HG03432 (cell line): Measurements from ENCODE around the gene IGF1R.

Source experiments
- ATAC-seq: cut with Tn5 transposase; IDR thresholded peaks from one replicate; pipeline ENCODE4 v1.9.1; 2021; ENCODE audit warnings: mild to moderate bottlenecking, moderate library complexity; ENCODE audit not compliant: unreplicated experiment

The IGF1R gene

DNA sequence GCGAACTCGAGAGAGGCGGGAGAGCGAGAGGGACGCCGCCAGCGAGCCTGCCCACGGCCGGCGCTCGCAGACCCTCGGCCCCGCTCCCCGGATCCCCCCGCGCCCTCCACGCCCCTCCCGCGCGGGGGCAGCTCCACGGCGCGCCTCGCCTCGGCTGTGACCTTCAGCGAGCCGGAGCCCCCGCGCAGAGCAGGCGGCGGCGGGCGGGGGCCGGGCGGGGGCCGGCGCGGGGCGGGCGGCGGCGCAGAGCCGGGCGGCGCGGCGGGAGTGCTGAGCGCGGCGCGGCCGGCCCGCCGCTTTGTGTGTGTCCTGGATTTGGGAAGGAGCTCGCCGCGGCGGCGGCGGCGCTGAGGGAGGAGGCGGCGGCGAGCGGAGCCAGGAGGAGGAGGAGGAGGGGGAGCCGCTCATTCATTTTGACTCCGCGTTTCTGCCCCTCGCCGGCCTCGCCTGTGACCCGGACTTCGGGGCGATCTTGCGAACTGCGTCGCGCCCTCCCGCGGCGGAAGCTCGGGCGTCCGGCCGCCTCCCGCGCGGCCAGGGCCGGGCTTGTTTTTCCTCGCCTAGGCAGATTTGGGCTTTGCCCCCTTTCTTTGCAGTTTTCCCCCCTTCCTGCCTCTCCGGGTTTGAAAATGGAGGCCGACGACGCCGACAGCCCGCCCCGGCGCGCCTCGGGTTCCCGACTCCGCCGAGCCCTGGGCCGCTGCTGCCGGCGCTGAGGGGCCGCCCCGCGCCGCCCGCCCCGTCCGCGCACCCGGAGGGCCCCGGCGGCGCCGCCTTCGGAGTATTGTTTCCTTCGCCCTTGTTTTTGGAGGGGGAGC is 524 bp downstream of the IGF1R start:
- ATAC-seq, result peak; percentile 29

DNA sequence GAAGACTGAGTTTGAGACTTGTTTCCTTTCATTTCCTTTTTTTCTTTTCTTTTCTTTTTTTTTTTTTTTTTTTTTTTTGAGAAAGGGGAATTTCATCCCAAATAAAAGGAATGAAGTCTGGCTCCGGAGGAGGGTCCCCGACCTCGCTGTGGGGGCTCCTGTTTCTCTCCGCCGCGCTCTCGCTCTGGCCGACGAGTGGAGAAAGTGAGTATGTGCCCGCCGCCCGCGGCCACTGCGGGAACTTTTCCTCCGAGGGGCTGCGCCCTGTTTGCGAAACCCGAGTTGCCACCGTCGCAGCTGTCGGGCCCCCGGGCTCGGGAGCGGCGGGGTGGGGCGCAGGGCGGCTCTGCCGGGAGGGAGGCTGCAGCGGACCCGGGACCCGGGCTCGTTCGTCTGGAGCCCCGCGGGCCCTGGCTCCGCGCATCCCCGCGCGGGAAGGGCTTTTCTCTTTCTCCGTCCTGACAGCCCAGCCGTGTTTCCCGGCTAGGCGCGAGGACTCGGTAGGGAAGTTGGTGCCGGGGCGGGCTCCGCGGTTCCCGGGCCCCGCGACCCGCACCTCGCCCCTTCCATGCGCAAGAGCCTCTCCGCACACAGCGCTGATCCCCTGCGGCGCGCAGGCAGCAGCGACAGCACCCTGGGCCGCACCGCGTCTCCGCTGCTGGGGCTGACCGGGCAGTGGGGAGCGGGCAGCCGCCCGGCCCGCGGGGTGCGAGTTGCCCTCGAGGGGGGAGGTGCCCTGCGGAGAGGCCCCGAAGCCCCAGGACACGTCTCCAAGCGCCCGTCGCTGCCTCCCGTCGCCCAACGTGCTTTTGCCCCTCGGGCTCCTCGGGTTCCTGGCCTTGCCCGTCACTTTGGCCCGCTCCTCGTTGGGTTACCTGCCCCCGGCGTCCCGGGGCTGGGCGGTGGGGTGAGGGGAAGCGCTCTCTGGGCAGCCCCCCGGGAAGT is 1.4 kb downstream of the IGF1R start:
- ATAC-seq, result no peak

DNA sequence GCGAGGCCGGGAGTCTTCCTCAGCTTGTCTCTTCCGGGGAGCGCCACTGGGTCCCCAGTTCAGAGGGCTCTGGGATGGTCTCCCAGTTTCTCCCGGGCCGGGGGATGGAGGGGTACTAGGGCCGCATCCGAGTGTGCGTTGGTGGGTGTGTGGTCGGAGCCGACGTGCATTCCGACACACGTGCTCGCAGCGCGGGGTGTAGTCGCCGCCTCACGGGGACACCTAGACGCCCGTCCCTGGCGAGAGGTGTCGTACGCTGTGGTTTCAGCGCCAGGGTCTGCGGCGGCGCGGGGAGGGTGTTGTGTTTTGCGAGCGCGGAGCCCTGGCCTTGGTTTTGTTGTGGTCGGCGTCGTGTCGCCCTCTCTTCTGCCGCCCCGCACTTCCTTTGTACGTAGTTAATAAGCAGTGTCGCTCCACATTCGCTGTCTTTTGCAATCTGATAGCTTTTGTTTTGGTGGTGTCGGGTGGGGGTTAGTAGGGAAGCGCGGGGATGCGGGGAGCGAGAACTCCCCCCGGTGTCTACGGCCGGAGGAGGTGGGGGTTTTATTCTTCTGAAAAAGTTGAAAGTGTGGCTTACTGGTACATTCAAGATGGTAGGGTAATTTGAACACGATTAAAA is 2.2 kb downstream of the IGF1R start:
- ATAC-seq, result no peak

DNA sequence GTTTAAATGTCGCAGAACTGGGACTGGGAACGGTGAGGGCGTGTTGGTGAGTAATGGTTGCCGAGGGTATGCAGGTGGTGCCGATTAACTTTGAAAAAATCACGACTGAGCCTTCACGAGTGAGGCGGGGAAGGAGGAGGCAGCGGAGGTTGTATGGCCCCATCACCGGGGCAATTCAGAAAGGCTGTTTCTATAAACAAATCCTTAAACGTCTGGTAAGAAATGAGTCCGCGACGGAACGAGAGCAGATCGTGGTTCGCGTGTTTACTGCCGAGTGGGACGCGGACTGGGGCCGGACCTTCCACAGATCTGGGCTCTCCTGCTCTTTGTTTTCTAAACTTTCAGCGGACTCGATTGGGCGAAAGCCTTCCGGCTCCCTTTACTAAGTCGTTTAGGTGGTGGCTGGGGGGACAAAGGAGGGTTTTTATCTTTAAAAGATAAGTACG is 2.7 kb downstream of the IGF1R start:
- no peak for ATAC-seq

DNA sequence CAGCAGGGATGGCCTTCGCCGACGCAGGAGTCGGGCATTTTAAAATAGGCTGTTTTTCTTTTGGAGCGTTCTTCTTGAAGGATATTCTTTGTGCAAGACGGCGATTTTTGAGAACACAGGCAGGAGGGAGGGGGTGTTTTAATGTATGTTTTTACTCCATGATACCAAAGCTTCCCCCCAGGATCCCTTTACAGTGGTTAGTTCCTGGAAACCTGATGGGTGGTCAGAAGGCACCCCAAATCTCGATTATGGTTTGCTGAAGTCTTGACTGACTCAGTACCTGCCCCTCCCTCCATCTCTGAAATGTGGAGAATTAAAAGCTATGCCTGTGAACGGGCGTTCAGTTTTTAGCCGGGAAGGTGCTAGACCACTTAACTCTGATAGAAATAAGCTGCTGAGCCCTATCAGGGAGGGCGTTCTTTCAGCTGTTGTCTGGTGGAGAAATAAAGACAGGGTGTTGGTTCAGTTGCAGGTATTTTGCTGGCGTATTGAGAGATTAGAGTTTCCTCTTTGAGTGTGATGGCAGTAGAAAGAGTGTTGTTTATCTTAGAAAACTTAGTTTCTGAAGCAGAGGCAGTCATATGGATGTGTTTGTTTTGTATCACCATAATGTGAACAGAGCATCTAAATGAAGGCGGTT is 3.4 kb downstream of the IGF1R start:
- no peak for ATAC-seq

DNA sequence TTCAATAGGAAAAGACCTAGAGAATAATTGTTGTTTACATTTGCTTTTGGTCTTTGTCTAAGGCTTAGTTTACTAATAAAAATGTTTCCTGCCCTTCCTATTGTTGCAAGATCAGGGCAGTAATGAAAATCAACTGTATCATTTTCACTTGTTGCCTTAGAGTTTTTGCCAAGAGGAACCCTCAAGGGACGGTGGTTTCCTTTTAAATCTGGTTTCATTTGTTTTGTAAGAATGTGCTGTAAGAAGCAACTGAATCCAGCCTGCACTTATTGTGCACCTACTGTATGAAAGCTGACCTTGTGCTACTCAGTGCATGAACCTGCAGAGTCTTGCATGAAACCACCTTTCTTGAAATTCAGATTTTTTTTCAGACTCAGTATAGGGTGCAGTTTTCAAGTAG is 5.3 kb downstream of the IGF1R start:
- ATAC-seq, result no peak

DNA sequence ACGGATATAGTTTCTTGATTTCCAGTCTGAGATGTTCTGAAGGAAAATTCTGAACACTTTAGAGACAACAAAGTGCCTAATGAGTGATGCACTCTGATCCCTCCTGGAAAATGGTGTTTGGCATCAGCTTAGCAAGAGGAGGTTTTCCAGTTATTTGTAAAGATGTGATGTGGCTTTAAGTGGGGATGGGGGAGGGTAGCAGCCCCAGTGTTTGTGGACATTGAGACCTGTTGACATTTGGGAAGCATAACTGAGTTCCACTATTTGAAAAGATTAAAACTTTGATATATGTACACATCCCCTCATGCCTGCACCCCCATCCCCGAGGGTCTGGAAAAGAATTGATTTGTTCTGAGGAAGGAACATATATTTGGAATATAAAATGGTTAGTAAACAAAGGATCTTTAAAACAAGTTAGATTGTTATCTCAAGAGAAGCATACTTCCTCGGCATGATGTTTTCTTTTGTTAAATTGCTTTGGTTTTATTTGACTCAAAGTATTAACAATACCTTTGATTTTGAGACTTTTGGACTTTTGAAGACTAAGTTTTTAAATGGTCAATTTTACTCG is 6.5 kb downstream of the IGF1R start:
- ATAC-seq, result no peak

DNA sequence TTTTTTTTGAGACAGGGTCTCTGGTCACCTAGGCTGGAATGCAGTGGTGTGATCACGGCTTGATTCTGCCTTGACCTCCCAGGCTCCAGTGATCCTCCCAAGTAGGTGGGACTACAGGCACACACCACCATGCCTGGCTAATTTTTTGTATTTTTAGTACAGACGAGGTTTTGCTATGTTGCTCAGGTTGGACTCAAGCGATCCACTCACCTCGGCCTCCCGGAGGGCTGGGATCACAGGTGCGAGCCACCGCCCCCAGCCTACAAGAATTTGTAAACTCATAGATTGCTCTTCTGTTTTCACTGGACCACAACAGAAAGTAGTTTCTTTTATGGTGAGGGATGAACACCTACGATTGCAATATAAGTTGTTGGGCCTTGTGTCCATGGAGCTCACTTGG is 7.4 kb downstream of the IGF1R start:
- no peak for ATAC-seq

DNA sequence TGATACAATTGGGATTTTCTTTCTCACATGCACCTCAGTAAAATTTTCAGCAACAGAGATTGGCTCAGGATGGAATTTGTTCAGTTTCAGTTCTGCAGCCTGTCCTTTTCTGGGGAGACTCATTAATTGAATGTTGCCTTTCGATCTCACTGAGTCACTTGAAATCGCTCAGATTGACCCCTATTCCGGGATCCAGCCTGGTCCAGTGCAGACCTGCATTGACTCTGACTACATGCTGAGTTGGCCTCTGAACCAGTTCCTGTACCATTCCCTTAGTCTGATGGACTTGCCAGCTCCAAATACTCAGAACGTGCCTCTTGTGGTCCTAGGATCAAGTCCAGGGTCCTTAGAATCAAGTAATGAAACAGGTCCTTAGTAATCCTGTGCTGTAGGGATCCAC is 9.4 kb downstream of the IGF1R start:
- ATAC-seq, result no peak

DNA sequence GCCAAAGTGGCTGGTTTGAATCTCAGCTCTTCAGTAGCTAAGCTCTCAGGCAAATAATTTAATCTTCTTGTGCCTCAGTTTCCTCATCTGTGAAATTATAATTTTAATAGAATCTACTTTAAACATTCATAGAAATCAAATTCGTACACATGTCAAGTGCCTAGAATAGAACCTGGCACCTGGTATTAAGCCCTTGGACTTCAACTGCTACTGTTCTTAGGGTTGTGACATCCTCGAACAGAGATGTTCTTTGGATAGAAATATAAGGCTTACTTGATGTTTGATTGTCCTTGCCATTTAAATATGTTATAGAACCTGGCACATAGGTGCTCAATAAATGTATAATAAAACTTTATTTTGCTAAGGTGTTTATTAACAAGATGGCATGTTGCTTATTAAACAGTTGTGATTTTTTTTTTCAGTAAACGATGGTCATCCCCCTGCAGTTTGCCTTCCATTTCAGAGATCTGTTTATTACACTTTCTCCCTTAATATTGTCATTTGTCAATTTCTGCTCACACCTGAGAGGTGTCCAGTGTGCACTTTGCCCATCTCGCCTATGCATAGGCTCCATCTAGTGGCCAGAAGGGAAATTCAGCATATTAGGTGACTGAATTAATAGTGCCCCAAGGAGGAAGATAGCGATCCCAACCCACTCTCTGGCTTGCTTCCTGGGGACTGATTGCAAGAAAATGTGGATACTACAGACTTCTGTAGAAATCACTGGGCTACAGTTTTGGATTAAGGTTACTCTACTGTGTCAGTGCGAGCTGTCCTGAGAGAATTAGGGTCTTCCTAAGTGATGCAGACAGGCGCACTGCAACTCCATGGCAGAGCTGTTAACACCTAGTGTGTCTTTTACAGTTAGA is 10.7 kb downstream of the IGF1R start:
- peak; percentile 91 for ATAC-seq

DNA sequence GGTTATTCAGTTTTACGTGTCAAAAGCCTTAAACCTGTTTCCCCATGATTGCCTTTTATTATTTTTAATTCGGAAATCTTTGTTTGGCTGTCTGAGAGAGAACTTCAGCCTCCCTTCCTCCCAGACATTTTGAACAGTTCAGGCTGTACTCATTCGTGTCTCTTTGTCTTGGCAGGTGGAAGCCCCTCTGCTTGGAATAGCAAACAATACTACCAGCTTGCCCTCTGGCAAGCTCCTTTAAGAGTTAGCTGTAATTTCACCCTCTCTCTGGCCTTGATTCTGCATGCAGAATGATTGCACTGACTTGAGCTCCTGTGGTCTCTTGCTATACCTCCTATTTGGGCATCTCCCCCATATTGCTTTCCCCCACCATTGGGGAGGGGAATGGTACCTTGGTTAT is 11.7 kb downstream of the IGF1R start:
- ATAC-seq, result no peak

DNA sequence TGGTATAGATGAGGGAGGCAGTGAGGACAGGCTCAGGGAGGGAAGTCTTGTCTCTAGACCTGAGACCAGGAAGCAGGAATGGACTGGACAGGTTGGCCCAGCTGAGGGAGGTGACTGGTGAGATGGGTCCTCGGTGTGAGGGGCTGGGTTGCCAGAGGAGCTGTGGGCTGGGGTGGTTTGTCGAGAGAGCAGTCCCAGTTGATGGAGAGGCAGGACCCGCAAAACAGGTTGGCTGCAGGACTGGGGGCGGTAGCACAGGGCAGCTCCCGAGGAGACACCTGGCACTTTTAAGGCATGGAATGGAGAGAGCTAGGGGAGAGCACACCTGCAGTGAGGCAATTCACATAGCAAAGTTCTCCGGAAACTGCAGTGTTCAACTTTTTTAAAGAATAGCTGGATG is 14.7 kb downstream of the IGF1R start:
- ATAC-seq, result no peak

DNA sequence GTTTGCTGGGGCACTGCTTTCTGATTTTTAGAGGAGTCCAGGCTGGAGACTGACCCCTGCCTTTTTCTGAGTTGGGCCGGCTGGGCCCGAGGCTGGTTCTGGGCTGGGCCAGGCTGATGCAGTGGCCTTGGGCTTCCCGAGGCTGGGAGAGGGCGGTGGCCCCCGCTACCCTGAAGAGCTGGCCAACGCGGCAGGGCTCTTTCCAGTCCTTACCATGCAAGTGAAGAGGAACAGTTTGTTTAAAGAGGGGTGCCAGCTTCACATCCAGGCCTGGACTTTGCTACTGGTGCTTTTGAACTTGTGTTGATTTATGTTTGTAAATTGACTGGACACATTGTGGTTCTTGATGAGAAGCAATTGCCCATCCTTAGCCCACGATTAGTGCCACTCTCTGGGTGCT is 15.3 kb downstream of the IGF1R start:
- no peak for ATAC-seq

DNA sequence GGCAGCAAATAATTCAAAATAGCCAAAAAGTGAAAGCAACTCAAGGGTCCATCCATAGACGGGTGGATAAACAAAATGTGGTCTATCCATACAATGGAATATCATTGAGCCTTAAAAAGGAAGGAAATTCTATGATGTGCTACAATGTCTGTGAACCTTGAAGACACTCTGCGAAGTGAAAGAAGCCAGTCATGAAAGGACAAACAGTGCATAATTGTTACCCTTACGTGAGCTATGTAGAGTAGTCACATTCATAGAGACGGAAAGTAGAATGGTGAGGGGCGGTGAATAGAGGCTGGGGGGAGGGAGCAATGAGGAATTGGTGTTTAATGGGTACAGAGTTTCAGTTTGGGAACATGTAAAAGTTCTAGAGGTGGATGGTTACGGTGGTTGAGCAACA is 18.1 kb downstream of the IGF1R start:
- ATAC-seq, result no peak

DNA sequence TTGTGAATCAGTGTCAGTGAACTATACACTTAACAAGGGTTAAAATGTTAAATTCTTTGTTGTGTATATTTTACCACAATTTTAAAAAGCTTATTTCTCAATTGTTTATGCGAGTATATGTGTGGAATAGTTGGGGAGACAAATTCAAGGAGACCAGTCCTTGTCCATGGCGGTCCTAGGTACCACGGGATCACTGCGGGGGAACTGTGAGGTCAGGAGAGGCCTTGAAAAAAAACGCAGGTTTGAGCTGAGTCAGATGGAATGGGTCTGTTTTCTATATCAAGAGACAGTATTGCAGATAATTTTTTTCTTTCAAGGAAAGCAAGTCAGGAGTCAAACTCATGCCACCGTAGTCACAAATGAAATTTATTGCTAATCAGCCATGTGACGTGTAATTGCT is 18.5 kb downstream of the IGF1R start:
- no peak for ATAC-seq

DNA sequence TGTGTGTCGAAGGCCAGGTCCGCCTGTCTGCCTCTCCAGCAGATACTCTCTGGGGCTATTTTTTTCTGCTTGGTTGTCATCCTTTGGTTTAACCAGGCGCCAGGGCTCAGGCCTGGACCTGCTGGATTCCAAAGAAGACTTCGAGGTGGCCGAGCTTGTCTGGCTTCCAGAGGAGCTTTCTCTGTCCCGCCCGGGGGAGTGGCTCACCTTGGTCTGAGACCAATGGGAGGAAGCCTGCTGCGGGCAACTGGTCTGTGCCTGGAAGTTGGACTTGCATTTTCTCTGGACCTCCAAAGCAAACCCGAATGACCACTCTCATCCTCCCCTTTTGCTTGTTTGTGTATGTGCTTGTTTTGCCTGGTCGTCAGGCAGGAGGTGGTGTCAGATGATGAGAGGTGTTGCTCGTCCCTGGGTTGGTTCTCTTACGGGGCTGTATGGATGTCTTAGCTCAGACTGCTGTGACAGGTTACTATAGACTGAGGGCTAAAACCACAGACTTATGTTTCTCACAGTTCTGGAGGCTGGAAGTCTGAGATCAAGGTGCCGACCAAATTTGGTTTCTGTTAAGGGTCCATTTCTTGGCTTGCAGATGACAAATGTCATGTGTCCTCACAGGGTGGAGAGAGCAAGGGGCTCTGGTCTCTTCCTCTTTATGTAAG is 19.3 kb downstream of the IGF1R start:
- no peak for ATAC-seq

DNA sequence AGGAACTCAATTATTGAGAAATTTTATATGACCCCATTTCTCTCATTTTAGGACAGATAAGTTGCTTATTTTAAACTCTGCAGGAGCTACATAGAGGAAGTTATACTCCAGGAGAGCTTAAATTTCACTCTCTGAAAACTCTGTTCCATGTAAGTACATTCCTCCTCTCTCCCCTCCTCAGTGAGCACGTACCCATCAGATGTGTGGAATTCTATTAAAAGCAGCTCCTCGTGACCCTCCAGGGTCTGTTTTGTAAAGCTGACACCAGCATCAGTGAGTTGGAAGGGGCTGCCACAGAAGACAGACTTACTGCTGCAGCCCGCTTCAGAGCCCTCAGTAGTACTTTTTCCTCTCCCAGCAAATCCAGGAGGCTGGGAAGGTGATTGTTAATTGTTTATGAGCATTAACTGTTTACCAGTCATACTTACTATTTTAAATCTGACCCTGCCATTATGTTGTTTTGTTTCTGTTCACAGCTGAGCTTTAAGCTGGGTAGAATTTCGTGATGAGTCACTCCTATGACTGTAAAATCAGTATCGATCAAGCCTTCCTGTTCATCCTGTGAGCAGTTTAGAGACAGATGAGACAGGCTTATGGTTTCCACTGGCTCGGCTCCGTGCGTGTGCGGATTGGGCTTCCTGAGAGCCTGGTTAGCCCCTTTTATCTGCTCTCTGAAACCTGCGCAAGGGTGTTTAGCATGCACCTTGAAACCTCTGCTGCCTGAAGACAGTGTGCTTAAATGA is 20.4 kb downstream of the IGF1R start:
- ATAC-seq, result peak; percentile 90

DNA sequence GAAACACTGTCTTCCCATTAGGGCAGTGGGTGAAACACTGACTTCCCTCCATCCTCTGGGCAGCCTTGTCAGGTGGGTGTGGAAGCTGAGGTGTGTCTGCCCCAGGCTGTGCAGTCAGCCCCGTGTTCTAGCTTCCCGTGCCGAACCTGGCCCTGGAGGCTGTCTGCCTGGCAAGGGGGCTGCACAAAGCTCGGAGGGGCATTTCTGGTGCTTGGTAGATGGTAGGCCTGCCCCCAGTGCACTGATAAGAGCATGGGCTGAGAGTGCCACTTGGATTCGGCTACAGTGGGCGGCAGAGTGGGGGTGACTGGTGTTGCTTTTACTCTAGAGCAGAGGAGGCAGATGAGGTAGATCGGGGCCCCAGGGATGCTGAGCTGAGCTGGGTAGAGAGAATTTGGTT is 21.3 kb downstream of the IGF1R start:
- no peak for ATAC-seq
